GM18505 (cell line): ENCODE results near the gene RNF144B.

Experiments
- ATAC-seq: cut with Tn5 transposase; IDR thresholded peaks from one replicate; pipeline ENCODE4 v1.9.1; 2021; ENCODE audit not compliant: unreplicated experiment
- POLR2A ChIP-seq: IDR thresholded peaks from 4 replicates; pipeline ENCODE4 v1.6.1; 2011; ENCODE audit warnings: borderline replicate concordance; ENCODE audit not compliant: insufficient read depth, insufficient read length; ENCODE audit errors: extremely low read depth

Gene RNF144B

GRCh38 chr6:18477301-18477941 is 90.3 kb downstream of the RNF144B start:
- no peak for ATAC-seq
- TF ChIP-seq POLR2A: no peak

DNA sequence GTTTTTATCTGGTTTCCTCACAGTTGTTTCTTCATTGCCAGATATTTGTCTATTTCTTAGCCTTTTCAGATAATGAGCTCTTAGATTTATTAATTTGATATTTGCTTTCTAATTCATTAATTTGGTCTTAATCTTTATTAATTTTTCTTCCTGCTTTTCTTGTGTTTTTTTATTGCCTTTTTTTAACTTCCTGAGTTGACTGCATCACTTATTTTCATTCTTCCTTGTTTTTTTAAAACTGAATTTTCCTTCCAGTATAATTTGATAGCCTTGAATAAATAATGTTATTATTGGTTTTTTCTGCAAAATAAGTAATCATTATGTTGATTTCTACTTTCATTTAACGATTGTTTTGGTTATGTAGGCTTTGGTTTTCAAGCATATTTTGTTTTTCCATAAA is 91.5 kb downstream of the RNF144B start:
- TF ChIP-seq POLR2A: no peak
- ATAC-seq: no peak

DNA sequence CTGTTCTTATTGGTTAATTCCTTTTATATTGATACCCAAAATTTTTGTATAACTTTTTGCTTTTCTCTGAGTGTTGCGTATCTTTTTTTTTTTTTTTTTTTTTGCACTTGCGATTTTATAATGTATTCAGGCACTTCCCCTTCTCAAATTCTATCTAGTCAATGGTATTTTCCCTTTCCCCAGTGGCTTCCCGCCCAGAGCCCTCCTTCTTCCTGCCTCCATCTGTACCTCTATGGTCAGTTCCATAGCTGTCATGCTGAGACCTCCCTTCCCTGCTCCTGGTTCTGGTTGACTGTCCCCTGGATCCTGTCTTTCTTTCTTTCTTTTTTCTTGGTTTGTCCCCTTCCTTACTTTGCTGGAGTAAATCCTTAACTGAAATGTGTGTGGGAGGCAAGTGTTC is 94.7 kb downstream of the RNF144B start:
- no peak for TF ChIP-seq POLR2A
- ATAC-seq: no peak

GRCh38 chr6:18485660-18486435 is 98.7 kb downstream of the RNF144B start:
- ATAC-seq: no peak
- TF ChIP-seq POLR2A: no peak

- TF ChIP-seq POLR2A: no peak
- no peak for ATAC-seq
These were observed 100.9 kb downstream of the RNF144B start for GRCh38 chr6:18488004-18488403.

DNA sequence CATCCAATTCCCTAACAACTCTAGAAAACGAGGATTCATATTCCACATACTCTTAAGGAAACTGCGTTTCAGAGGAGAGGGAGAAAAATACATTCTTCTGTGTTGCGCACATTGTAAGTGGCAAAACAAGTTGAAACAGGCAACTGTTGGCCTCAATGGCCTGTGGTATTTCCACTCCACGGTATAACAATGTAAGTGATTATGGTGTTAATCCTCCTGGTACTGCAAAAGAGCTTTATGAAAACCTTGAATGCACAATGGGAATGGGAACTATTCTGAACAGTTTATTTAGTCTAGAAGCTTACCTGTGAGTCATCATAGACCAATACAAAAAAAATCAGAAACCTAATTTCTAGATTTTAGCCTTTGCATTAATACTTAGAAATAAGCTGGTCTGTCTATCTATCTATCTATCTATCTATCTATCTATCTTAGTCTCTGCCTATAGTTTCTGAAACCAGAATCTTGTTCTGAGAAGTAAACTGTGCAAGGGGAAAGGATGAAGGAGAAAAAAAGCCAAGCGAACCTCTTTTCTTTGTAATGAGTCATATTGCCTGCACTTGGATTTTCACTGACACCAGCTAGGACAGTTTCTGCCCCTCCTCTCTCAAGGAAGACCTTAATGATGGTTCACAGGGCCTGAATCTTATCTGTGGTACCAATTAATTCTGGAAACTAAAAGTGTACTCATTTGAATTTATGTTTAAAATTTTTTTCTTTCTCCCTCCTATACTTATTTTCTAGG is 101.5 kb downstream of the RNF144B start:
- ATAC-seq: no peak
- no peak for TF ChIP-seq POLR2A

GRCh38 chr6:18489335-18489734 is 102.2 kb downstream of the RNF144B start:
- no peak for TF ChIP-seq POLR2A
- no peak for ATAC-seq

DNA sequence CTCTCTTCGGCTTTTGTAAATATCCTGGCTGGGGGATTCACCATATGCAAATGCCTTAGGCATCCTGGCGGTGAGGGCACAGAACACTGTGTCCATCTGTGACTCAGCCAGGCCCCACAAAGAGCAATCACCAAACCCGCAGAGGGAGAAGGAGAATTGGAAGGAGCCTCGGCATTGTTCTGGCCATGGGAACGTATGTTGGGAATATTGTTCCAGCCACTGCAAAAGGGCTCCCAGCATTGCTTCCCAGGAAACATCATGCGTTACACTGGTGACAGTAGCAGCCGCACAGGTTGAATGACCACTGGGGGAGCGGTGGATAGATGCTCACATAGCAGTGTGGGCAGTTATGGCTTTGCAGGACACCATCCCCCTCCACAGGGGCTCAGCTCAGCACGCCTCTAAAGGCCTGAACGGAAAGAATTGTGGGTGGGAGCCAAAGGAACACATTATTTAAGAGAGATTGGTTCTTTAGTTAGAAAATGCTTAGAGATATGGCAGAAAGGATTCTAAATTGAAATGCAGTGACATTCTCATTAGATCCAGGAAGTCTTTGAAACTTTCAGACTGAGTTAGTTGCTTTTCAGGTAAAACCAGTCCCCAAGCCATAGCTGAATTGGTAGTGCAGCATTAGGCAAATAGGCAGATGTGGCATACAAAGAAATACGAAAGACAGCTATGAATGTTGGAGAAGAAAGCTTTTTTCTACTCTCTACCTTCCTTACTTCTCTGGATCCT is 104.3 kb downstream of the RNF144B start:
- no peak for ATAC-seq
- no peak for TF ChIP-seq POLR2A

GRCh38 chr6:18492972-18493371 is 105.8 kb downstream of the RNF144B start:
- no peak for ATAC-seq
- TF ChIP-seq POLR2A: no peak

GRCh38 chr6:18493382-18493891 is 106.3 kb downstream of the RNF144B start:
- no peak for TF ChIP-seq POLR2A
- no peak for ATAC-seq

GRCh38 chr6:18493925-18494324 is 106.8 kb downstream of the RNF144B start:
- TF ChIP-seq POLR2A: no peak
- ATAC-seq: no peak

- ATAC-seq: no peak
- TF ChIP-seq POLR2A: no peak
These were observed 108.1 kb downstream of the RNF144B start for GRCh38 chr6:18495236-18495635.

GRCh38 chr6:18496462-18496861 is 109.3 kb downstream of the RNF144B start:
- no peak for TF ChIP-seq POLR2A
- no peak for ATAC-seq
